ENCODE data around the gene NPBWR2. TPM values are rescaled to one million over a fixed set of nuclear protein-coding genes. Genes with fewer than 3 reads are reported as not detected.

The NPBWR2 gene
- polyA plus RNA-seq, 1 donor from 2014 or later: not detected

DNA sequence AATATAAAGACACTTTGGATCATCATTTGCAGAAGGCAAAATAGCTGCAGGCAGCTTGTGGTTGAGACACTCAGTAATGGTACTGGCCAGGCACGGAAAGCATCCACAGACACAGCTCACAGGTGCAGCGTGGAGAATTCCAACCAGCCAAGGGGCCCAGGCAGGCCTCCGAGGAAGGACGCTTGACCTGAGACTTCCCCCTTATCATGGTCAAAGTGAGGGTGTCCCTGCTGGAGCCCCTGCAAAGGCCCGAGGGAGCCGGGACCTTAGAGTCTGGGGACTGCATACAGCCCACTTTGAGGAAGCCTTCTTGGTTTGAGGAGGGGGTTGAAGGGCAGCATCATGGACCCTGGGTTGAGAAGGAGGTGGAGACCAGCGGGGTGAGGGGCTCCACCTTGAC is 41.8 kb upstream of the NPBWR2 start:
- Histone ChIP-seq H3F3A (ENCODE audit: insufficient read depth, low read length, poor library complexity, severe bottlenecking) (no peaks in the 10 kb centered on the region), H3K79me2 (replicated peaks; ENCODE audit: insufficient read depth, low read length) (no peaks in the 10 kb centered on the region), H3K27ac (ENCODE audit: low read length) (no peak overlapping the region), H4K20me1 (ENCODE audit: insufficient read depth) (no peaks in the 10 kb centered on the region), H3K4me3 (ENCODE audit: low read length) (no peak overlapping the region), H2AFZ (ENCODE audit: low read depth, low read length) (no peak overlapping the region), H3K9me2 (ENCODE audit: insufficient read depth, low read length) (no peaks in the 10 kb centered on the region), H3K9me3 (ENCODE audit: low read length) (no peaks in the 10 kb centered on the region), H3K36me3 (ENCODE audit: insufficient read depth, low read length) (no peaks in the 10 kb centered on the region), H3K4me2 (ENCODE audit: low read length) (no peak overlapping the region), H3K27me3 (ENCODE audit: insufficient read depth, low read depth, low read length) (no peaks in the 10 kb centered on the region), H3K9ac (ENCODE audit: low read length) (no peak overlapping the region)
- TF ChIP-seq, protein P1, sequence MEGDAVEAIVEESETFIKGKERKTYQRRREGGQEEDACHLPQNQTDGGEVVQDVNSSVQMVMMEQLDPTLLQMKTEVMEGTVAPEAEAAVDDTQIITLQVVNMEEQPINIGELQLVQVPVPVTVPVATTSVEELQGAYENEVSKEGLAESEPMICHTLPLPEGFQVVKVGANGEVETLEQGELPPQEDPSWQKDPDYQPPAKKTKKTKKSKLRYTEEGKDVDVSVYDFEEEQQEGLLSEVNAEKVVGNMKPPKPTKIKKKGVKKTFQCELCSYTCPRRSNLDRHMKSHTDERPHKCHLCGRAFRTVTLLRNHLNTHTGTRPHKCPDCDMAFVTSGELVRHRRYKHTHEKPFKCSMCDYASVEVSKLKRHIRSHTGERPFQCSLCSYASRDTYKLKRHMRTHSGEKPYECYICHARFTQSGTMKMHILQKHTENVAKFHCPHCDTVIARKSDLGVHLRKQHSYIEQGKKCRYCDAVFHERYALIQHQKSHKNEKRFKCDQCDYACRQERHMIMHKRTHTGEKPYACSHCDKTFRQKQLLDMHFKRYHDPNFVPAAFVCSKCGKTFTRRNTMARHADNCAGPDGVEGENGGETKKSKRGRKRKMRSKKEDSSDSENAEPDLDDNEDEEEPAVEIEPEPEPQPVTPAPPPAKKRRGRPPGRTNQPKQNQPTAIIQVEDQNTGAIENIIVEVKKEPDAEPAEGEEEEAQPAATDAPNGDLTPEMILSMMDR (IDR thresholded peaks at IDR 0.05; ENCODE audit: poor library complexity, severe bottlenecking): no peak
- TF ChIP-seq RAD21 (conservative IDR thresholded peaks at IDR 0.05) (no peak), EZH2 (IDR thresholded peaks at IDR 0.05; ENCODE audit: borderline replicate concordance, insufficient read depth, low read length, poor library complexity, severe bottlenecking) (no peak), SMC3 (conservative IDR thresholded peaks at IDR 0.05; ENCODE audit: poor library complexity) (no peak), TAF1 (IDR thresholded peaks at IDR 0.05; ENCODE audit: low read depth) (no peak), POLR2AphosphoS5 (IDR thresholded peaks at IDR 0.05) (no peak), EP300 (conservative IDR thresholded peaks at IDR 0.05; ENCODE audit: poor library complexity, severe bottlenecking) (no peak), REST (IDR thresholded peaks at IDR 0.05; ENCODE audit: borderline replicate concordance) (no peak), MXI1 (conservative IDR thresholded peaks at IDR 0.05; ENCODE audit: poor library complexity, severe bottlenecking) (no peak)

GRCh38 chr20:64148581-64148980 is 41.2 kb upstream of the NPBWR2 start:
- no peak overlapping the region for H3K4me2 ChIP-seq (ENCODE audit: low read length)
- no peaks in the 10 kb centered on the region for H3K27me3 ChIP-seq (ENCODE audit: insufficient read depth, low read depth, low read length)
- H3K9ac ChIP-seq (ENCODE audit: low read length): no peak overlapping the region
- no peaks in the 10 kb centered on the region for H3K9me3 ChIP-seq (ENCODE audit: low read length)
- H3F3A ChIP-seq (ENCODE audit: insufficient read depth, low read length, poor library complexity, severe bottlenecking): no peaks in the 10 kb centered on the region
- H2AFZ ChIP-seq (ENCODE audit: low read depth, low read length): no peak overlapping the region
- H3K27ac ChIP-seq (ENCODE audit: low read length): no peak overlapping the region
- no peak overlapping the region for H3K4me3 ChIP-seq (ENCODE audit: low read length)
- TF ChIP-seq POLR2AphosphoS5 (IDR thresholded peaks at IDR 0.05) (no peak), TAF1 (IDR thresholded peaks at IDR 0.05; ENCODE audit: low read depth) (no peak), RAD21 (conservative IDR thresholded peaks at IDR 0.05) (no peak), SMC3 (conservative IDR thresholded peaks at IDR 0.05; ENCODE audit: poor library complexity) (no peak), EP300 (conservative IDR thresholded peaks at IDR 0.05; ENCODE audit: poor library complexity, severe bottlenecking) (no peak), MXI1 (conservative IDR thresholded peaks at IDR 0.05; ENCODE audit: poor library complexity, severe bottlenecking) (no peak), REST (IDR thresholded peaks at IDR 0.05; ENCODE audit: borderline replicate concordance) (no peak)
- TF ChIP-seq, protein P1 (IDR thresholded peaks at IDR 0.05; ENCODE audit: poor library complexity, severe bottlenecking): no peak
- H4K20me1 ChIP-seq (ENCODE audit: insufficient read depth): no peaks in the 10 kb centered on the region
- H3K79me2 ChIP-seq (replicated peaks; ENCODE audit: insufficient read depth, low read length): no peaks in the 10 kb centered on the region
- no peaks in the 10 kb centered on the region for H3K36me3 ChIP-seq (ENCODE audit: insufficient read depth, low read length)
- no peaks in the 10 kb centered on the region for H3K9me2 ChIP-seq (ENCODE audit: insufficient read depth, low read length)

All from neural cell (in vitro differentiated cells).